Activated CD4-positive, alpha-beta T cell treated with anti-CD3 and anti-CD28 coated beads, Interleukin-10, Interleukin-2, amounts not matched to agents 100 ng/mL and 50 ng/mL, durations not matched to agents 16 hours and 8 hours (primary cell): Measurements from ENCODE around the gene SLCO3A1.
A peak's percentile ranks its signal among the peaks of the same experiment; 100 is the strongest.

Experiments used
- DNase-seq: peaks from one replicate; pipeline ENCODE4 v3.0.0-alpha.2; 2020

SLCO3A1 gene

DNA sequence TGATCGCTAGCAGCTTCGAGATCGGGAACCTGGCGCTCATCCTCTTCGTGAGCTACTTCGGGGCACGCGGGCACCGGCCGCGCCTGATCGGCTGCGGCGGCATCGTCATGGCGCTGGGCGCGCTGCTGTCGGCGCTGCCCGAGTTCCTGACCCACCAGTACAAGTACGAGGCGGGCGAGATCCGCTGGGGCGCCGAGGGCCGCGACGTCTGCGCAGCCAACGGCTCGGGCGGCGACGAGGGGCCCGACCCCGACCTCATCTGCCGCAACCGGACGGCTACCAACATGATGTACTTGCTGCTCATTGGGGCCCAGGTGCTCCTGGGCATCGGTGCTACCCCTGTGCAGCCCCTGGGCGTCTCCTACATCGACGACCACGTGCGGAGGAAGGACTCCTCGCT lies 62.5 kb downstream of the SLCO3A1 start:
- DNase-seq, result no peak

DNA sequence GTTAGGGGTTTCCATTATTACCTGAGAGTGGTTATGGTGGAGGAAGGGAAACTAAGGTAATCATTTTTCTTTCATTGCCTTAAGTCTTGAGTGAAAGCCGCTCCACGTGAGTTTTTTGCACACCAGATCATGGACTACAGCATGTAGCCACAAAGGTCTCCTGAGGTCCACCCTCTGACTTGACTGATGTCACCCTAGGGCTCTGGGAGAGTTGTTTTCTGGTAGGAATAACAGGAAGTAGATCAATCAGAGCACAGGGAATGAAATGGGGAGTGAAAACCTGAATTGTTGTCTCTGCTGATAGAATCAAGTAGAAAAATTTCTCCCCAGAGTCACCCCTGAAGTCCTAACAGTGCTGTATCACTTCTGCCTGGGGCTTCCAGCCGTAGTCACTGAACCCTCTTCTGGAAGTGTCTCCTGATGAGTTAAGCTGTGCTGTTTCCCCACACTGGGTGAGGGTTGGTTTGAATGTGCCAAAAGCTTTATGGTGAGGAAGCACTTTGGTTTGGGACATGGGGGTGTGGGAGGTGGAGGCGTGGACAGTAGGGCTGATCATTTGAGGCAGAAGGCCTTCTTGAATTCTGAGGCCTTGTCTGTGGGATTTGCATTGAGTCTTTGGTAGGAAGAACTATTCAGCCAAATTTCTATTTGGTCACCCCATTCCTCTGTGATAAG lies 64.3 kb downstream of the SLCO3A1 start:
- DNase-seq, result no peak

DNA sequence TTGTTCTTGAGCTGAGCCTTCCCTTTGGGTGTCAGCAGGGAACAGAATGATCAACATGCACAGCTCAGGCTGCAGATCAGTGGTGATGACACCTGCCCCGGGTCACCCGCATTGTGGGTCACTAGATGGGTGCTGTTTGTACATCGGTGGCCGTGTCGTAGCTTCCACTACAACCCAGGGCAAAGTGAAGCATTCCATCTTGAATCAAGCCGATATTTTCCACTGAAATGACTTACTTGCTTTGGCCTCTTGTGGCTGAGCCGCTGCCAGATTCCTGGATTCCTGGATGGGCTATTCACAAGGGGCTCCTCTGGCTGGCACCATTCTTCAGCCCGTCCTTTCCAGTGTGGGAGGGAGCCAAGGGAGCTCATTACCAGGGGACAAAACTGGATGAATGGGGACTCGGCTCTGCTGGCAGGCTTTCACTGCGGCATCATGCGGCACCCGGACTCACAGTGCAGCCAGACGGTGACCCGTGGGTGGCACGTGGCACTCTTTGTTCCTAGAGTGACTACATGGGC lies 65.6 kb downstream of the SLCO3A1 start:
- no peak for DNase-seq

DNA sequence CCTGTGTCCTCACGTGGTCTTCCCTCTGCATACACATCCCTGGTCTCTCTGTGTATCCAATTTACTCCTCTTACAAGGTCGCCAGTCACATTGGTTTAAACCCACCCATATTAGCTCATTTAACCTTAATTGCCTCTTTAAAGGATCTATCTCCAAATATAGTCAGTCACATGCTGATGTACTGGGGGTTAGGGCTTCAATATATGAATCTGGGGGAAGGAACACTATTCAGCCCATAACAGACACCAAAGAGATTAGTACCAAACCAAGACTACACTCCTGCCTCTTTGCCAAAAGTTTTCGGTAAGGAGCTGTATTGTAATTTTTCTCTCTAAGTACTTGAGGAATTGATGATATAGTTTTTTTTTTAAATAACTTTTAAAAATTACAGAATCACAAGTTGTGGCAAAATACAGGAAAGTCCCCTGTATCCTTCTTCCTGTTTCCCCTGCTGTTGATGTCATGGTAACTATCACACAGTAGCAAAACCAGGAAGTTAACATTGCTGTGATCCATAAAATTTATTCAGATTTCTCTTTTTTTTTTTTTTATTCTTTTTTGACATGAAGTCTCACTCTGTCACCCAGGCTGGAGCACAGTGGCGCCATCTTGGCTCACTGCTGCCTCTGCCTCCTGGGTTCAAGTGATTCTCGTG lies 67.8 kb downstream of the SLCO3A1 start:
- no peak for DNase-seq

DNA sequence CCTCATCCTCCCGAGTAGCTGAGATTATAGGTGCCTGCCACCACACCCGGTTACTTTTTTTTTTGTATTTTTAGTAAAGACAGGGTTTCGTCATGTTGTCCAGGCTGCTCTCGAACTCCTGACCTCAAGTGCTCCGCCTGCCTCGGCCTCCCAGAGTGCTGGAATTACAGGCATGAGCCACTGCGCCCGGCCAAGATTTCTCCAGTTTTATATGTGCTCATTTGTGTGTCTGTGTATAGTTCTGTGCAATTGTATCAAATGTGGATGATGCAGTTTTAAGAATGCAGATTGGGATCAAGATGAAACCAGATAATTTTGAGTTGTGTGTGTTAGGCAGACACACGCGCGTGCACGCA lies 68.3 kb downstream of the SLCO3A1 start:
- no peak for DNase-seq

DNA sequence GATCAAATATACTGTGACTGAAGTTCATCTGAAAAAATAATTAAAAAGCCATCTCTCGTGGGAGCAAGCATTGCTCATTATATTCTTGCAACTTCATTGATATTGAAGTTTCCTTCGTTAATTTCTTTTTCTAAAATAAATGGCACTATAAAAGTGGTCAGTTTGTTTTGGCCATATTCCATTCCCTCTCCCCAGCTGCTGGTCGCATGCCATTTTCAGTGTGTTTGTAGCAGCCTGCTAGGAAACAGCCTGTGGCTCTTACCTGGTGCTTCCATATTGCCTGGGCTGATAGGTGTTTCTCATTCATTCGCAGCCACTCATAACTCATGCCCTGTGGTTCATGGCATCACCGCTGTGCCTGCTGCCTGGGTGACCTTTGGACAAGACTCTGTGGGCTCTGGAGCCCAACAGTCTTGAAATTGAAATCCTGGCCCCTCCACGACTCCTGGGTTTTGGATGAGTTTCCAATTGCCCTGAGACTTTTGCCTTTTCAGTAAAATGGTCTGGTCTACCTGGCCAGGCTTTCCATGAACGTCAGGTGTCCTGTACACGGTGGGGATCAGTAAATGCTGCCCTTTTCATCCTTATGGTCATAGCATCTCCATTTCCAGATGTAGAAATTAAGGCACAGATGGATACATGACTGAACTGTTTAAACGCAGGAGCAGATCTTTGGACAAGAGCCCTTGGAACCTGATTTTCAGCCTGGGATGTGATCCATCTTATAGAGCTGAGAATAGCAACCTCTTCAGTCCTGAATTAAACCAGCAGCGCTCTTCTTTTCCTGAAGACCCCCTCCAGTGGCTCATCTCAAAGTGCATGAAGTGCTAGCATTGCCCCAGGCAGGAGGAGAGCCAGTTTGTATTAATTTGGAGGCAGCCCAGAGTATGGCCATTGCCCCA lies 69.4 kb downstream of the SLCO3A1 start:
- no peak for DNase-seq

DNA sequence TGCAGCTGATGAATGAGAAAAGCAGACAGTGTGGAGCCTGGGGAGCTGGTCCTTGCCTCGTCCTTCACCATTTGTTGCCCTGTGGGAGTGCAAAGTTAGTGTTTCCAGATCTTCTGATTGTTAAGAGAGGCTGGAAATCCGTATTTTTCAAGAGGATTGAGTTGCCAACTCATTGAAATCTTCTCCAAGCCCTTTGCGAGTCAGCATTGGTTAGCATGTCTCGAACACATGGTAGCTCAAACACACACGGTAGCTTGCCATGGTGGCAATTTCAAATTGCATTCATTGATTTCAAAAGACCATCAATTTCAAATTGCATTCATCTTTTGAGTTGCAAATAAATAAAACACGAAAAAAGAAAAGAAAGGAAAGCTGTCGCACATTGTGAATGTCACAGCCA lies 70.7 kb downstream of the SLCO3A1 start:
- DNase-seq, result no peak

DNA sequence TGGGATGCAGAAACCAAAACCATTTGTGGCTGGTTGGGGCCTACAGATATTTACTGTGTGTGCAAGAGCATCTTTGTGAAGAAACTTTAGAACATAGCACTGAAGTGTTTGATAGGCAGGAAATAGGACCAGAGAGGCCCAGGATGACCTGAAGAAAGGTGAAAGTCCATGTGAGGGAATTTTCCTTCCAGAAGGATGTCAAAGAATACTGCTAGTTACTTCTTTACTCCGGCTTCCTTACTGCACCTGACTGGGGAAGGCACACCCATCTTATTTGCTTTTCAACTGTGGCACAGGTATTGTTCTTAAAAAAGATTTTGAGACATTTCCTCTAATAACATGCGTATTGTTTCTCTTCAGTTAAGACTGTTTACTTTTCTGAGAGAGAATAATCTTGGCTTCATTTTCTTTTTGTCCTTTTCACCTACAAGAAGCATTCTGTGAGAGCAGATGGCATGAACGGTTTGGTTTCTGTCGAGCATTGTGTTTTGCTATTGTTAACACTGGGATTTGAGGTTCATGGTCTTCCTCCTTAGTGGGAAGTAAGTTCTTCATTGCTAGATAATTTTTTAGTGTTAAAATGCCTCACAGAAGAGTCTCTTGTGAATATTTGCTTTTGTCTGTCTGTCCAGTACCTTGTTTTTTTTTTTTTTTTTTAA lies 71.5 kb downstream of the SLCO3A1 start:
- no peak for DNase-seq

DNA sequence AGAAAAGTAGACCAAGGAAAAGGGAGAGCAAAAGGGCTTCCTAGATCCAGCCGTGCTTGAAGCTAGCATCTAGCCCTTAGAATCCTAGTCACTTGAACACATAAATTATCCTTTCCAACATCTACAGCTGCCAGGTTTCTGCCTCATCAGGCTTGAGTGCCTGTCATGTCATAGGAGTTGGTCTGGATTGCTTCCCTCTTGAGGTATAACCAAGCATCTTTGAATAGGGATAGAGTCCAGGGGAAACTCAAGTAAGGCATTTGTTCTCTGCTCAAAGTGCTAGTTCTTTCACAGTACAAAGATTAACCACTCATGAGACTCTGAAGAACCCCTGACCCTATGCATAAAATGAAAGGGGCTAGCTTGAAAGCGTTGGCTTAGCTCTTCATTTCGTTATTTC lies 72.3 kb downstream of the SLCO3A1 start:
- DNase-seq, result no peak

DNA sequence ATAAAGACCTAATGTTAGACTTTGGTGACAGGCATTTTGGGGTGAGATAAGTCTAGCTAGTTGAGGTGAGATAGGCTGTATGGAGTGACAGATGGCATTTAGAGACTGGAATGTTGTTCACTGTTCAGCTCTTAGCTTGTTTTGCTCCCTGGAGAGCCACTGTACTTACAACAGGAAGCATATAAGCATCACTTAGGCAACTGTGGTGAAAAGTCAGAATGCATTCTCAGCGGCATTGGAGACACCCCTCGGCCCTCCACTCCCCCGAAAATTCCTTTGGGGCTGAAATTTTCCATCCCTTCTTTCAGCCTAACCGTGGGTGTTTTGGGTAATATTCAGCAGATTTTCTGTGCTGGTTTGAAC lies 73.4 kb downstream of the SLCO3A1 start:
- no peak for DNase-seq

DNA sequence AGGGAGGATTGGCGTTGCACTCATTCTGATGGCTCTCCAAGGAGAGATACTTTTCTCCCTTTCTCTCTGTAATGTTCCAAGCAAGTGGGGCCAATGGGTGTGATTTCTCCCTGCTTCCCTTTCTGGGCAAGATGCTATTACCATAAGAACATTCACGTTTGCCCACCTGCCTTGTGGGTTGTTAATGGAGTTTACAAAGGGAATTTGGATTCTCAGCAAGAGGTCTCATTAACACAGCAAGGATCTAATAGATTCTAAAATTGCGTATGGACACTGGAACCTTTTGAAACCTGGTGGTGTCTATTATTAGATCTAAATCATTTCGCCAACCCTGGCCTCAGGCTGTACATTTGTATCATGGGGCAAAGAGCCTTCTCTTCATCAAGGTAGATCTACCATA lies 74.1 kb downstream of the SLCO3A1 start:
- DNase-seq, result no peak

DNA sequence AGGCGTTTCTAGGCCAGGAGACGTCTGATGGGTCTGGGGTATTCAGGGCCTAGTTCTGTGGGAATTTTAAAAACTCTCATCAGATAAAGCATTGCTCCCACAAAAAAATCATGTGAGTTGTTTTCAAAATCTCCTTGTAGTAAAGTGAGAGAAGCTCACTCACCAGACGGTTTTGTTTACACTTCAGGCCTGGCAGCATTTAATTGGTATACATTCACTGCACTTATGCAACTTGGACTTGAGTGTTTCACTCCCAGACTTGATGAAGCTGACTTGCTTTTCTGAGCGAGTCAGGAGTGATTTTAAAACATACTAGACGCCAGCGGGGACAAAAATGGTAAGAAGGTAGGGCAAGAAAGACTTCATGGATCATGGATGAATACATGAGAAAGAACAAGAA lies 75.2 kb downstream of the SLCO3A1 start:
- DNase-seq, result no peak

DNA sequence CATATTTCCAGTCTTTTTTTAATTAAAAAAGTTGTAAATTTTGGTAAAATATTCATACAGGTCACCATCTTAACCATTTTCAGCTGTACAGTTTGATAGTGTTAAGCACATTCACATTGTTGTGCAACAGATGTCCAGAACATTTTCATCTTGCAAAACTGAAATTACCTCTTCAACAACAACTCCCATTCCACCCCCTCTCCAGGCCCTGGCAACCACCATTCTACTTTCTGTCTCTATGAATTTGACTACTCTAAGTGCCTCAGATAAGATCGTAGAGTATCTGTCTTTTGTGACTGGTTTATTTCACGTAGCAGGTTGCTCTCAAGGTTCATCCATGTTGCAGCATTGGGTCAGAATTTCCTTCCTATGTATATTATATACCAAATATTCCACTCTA lies 76.0 kb downstream of the SLCO3A1 start:
- no peak for DNase-seq

DNA sequence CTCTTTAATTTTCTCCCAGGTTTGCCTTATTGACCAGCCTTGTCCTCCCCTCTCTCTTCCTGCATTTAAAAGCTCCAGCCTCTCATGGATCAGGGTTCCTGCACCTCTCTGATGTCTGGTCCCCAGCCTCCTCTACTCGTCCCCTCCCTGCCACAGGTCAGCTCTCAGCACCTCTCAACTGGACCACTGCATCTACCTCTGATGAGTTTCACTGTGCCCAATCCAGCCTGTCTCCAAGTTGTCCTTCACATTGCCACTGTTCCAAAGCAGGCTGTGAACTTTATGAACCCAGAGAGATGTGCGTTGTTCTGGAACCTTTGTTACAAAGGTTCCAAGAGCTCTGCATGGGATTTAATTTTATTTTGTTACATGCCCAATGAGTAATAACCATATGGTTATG lies 76.6 kb downstream of the SLCO3A1 start:
- no peak for DNase-seq

DNA sequence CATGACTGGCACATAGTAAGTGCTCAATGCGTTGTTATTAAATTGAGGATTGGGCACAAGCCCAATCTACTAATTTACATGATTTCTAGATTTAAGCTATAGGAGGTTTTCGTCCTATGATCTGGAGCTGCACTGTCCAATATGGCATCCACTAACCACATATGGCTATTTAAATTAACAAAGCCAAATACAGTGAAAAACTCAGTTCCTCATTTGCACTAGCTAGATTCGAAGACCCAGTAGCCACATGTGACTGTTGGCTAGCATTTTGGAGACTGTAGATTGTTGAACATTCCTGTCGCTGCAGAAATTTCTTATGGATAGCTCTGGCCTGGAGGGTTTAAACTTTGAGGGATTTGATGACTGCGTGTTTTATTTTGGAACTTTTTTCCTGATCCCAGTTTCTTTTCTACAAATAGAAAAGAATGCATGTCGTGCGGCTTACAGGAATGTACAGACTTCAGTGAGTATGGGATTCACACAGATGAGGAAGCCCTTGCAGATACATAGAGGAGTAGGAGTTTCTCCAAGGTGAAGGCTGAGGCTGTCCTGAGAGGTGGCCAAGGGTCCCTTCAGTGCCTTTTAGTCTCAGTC lies 82.8 kb downstream of the SLCO3A1 start:
- DNase-seq, result no peak

DNA sequence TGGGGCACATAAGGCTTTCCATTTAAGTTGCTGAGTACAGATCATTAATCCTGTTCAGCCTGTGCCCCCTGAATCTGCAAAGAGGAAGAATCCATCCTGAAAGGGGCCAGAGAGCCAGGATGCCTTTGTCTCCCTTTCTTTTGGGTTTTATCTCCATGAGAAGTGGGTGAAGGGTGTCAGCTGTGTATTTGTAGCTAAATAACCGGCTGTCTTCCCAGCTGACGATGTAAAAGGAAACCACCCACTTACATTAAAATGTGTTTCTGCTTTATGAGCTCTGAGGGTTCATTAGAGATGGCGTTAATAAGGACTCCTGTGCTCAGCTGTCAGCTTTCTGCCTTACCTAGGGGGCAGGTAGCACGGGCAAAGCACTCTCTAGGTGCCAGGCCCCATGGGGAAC lies 83.4 kb downstream of the SLCO3A1 start:
- no peak for DNase-seq

DNA sequence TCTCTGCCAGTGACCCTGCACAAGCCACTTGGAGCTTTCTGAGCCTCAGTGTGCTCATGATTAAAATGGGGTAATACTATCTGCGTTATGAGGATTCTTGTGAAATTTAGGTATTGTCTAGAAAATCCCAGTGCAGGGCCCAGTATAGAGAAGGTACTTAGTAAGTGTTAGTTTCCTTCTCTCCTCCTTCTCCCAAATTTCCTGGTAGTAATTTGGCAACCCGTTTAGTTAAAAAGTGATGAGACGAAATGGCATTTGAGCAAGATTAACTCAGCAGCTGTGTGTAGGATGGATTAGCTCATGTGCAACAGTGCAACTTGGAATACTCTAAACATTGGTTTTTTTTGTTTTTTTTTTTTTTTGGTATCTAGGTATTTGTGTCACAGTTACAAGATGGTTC lies 84.6 kb downstream of the SLCO3A1 start:
- no peak for DNase-seq

DNA sequence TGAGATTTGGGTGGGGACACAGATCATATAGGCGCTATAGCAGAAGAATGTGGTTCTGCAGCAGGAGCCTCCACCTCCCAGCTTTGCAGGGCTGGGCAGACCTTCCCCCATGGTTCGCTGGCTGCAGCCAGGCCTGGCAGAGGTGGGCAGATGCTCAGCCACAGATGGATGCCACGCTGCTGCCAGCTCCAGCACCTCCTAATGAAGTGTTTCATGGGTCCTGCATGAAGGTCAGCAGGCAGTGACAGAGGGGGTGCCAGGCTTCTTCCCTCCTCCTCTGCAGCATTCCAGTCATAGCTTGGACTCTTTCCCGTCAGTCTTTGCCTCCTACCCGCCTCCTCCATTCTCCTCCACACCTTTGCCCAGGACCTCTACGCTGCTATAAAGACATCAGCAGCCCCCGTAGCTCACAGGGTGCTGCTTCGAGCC lies 85.9 kb downstream of the SLCO3A1 start:
- DNase-seq, result no peak

DNA sequence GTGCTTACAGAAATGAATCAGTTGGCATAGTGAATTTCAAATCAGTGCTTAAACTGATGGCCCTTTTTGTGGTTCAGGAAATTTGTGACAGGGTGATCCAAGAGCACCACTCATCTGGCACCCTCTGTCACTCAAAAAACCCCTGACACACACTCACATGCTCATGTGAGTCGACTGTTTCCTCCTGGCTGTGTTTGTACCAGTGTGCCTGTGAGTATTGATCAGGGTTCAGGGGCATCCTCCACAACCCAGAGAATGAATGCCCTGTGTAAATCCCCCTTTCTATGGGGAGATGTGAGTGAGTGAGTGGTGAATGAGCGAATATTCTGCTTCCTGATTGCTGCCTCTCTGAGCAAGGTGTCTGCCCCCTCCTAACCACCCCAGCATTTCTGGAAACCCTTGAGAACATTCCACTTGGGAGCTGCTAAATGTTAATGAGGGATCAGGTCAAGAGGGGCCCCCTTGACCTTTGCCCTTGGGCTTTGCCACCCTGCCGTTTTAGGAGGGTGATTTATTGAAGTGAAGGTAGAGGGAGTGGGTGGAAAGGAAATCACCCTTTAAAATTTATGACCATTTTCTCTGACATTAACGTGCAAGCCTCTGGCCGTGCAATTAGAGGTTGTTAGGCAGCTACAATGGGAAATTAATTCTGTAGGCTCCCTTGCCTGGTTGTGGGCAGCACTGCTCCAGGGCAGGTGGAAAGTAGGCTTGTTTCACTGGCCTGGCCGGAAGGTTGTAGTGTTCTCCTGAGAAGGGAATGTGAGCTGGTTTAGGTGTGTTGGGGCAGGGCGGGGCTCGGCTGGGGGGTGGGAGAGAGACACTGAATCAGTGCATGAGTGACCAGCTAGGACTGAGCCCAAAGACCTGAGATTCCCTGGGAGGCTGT lies 87.2 kb downstream of the SLCO3A1 start:
- peak; percentile 39 for DNase-seq

DNA sequence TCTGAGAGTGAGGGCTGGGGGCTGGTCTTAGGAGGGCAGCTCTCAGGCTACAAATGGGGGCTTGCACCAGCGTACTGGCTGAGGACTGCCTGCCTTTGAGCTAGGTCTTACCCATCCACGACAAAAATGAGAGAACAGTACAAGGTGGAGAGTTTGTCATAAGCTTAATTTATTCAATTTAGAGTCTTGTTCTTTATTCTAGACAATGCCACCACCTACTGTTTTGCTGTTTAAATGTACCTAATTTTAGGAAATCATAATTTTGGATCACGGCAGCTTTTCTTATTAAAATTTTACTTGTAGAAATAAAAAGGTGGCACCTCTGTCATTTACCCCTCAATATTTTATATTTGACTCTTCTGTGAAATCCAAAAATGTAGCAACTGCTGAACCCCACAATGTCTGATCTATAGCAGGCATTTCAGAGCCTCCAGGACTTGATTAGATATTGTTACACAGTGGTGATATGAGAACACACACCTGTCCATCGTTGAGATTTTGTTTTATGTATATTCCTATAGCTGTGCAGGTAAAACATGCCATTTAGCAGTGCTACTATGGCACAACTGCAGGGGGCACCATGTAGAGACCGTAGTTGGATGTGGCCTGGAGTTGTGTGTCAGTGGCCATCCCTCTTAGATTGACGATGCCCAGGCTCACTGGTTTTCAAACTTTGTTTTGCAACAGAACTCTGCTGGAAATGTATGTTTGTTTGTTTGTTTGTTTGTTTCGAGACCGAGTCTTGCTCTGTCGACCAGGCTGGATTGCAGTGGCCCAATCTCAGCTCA lies 88.6 kb downstream of the SLCO3A1 start:
- DNase-seq, result no peak
